DMS79 (cell line): ENCODE results near the gene KCNE2.
"Not testable (repeated sequence)": the region's sequence is repeated elsewhere in the genome, so short reads cannot be mapped to it uniquely, and the experiment has no call there.

Source experiments
- DNase-seq: peaks from one replicate; lab custom pipeline; 2025; lab: John Stamatoyannopoulos, UW

The KCNE2 gene

GRCh38 chr21:34407294-34407693, 43.5 kb downstream of the KCNE2 start:
- DNase-seq = not testable (repeated sequence)

GRCh38 chr21:34417448-34418077, 53.8 kb downstream of the KCNE2 start:
- not testable (repeated sequence) for DNase-seq
